ENCODE results near the gene EMC9. TPM values are rescaled to one million over a fixed set of nuclear protein-coding genes. Genes with fewer than 3 reads are reported as not detected.
A peak's percentile ranks its signal among the peaks of the same experiment; 100 is the strongest.

The EMC9 gene
- total RNA-seq, 1 donor = 4.1 TPM

DNA sequence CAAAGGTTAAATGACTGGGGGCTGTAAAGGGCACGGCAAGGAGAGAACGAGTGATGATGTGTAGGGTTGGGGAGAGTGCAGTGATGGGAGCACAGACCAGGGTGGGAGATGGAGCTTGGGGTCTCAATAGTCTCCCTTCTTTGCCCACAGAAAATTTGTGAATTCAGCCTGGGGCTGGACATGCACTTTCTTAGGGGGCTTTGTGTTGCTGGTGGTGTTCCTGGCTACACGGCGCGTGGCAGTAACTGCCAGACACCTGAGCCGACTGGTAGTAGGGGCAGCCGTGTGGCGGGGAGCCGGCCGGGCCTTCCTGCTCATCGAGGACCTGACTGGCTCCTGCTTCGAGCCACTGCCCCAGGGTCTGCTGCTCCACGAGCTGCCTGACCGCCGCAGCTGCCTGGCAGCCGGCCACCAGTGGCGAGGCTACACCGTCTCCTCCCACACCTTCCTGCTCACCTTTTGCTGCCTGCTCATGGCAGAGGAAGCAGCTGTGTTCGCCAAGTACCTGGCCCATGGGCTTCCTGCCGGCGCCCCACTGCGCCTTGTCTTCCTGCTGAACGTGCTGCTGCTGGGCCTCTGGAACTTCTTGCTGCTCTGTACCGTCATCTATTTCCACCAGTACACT lies 9.2 kb downstream of the EMC9 start:
- Histone ChIP-seq H3K4me3 (ENCODE audit: low read length) (no peak overlapping the region), H3K27me3 (ENCODE audit: insufficient read depth, low read length) (no peaks in the 10 kb centered on the region), H3K4me1 (ENCODE audit: insufficient read depth, low read length) (peaks cover 29% of the 10 kb centered on the region), H3K9me3 (ENCODE audit: low read depth, low read length) (no peaks in the 10 kb centered on the region)

DNA sequence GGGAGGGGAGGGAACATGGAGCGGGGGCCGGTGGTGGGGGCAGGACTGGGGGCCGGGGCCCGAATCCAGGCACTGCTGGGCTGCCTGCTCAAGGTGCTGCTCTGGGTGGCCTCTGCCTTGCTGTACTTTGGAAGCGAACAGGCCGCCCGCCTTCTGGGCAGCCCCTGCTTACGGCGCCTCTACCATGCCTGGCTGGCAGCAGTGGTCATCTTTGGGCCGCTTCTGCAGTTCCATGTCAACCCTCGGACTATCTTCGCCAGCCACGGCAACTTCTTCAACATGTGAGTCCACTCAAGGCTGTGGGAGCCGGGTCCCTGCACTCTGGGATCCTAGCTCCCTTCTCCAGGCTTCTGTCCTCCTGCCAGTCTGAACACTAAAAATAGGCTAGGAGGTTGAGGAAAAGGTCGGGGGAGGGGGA lies 9.8 kb downstream of the EMC9 start:
- Histone ChIP-seq H3K4me3 (ENCODE audit: low read length) (no peak overlapping the region), H3K9me3 (ENCODE audit: low read depth, low read length) (no peaks in the 10 kb centered on the region), H3K27me3 (ENCODE audit: insufficient read depth, low read length) (no peaks in the 10 kb centered on the region)

GRCh38 chr14:24130717-24131548 lies 10.5 kb downstream of the EMC9 start:
- no peak overlapping the region for H3K4me3 ChIP-seq (ENCODE audit: low read length)
- no peaks in the 10 kb centered on the region for H3K9me3 ChIP-seq (ENCODE audit: low read depth, low read length)
- H3K27me3 ChIP-seq (ENCODE audit: insufficient read depth, low read length) = no peaks in the 10 kb centered on the region
- peaks cover 21% of the 10 kb centered on the region for H3K4me1 ChIP-seq (ENCODE audit: insufficient read depth, low read length)

More for the DNA sequence above, 9.8 kb downstream of the EMC9 start:
- peaks cover 23% of the 10 kb centered on the region for H3K4me1 ChIP-seq (ENCODE audit: insufficient read depth, low read length)

DNA sequence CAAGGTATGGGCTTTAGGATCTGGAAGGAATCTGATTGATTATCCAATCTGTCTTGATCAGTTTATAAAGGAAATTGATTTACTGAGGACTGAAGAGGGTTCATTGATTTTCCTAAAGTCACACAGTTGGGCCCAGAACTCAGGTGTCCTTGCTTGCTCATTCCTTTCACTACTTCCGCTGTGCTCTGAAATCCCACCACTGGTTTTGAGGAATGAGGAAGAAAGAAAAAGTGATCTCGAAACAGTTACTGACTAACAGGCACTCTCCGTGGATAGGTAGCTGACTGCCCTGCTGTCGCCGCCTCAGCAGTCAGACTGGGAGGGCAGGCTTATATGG lies 11.0 kb downstream of the EMC9 start, which contains the start of gene FITM1:
FITM1 (plus strand) TSS at position 280 of the 337 bp plus-strand sequence. CDS start 905 bp downstream, outside the sequence.
- Histone ChIP-seq H3K4me1 (ENCODE audit: insufficient read depth, low read length) (peaks cover 18% of the 10 kb centered on the region), H3K27me3 (ENCODE audit: insufficient read depth, low read length) (no peaks in the 10 kb centered on the region), H3K4me3 (ENCODE audit: low read length) (no peak within 1 kb of the TSS), H3K9me3 (ENCODE audit: low read depth, low read length) (no peaks in the 10 kb centered on the region)

DNA sequence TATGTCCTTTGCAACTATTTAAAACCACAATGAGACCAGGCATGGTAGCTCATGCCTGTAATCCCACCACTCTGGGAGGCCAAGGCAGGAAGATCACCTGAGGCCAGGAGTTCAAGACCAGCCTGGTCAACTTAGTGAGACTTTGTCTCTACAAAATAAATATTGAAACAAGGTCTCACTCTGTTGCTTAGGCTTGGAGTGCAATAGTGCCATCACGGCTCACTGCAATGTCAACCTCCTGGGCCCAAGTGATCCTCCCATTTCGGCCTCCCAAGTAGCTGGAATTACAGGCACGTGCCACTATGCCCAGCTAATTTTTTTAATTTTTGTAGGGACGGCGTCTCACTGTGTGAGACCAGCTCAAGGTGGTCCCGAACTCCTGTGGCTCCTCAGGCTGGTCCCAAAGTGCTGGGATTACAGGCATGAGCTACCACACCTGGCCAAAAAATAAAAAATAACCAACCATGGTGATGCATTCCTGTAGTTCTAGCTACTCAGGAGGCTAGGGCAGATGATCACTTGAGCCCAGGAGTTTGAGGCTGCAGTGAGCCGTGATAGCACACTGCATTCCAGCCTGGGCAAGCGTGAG lies 11.9 kb downstream of the EMC9 start:
- peaks cover 16% of the 10 kb centered on the region for H3K4me1 ChIP-seq (ENCODE audit: insufficient read depth, low read length)
- H3K27me3 ChIP-seq (ENCODE audit: insufficient read depth, low read length) = no peaks in the 10 kb centered on the region
- no peak overlapping the region for H3K4me3 ChIP-seq (ENCODE audit: low read length)
- no peaks in the 10 kb centered on the region for H3K9me3 ChIP-seq (ENCODE audit: low read depth, low read length)

- Histone ChIP-seq H3K4me3 (ENCODE audit: low read length) (no peak overlapping the region), H3K4me1 (ENCODE audit: insufficient read depth, low read length) (peaks cover 12% of the 10 kb centered on the region), H3K27me3 (ENCODE audit: insufficient read depth, low read length) (no peaks in the 10 kb centered on the region), H3K9me3 (ENCODE audit: low read depth, low read length) (no peaks in the 10 kb centered on the region)
Measured at GRCh38 chr14:24127673-24128072, 13.7 kb downstream of the EMC9 start.

DNA sequence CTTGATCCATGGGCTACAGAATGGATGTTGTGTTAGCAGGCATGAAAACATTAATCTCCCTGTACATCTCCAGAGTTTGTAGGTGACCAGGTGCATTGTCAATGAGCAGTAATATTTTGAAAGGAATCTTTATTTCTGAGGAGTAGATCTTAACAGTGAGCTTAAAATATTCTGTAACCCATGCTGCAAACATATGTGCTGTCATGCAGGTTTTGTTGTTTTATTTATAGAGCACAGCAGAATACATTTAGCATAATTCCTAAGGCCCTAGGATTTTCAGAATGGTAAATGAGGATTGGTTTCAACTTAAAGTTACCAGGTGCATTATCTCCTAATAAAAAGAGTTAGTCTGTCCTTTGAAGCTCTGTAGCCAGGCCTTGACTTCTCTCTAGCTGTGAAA lies 14.5 kb downstream of the EMC9 start:
- no peaks in the 10 kb centered on the region for H3K9me3 ChIP-seq (ENCODE audit: low read depth, low read length)
- H3K4me1 ChIP-seq (ENCODE audit: insufficient read depth, low read length) = peaks cover 4% of the 10 kb centered on the region
- no peak overlapping the region for H3K4me3 ChIP-seq (ENCODE audit: low read length)
- no peaks in the 10 kb centered on the region for H3K27me3 ChIP-seq (ENCODE audit: insufficient read depth, low read length)

DNA sequence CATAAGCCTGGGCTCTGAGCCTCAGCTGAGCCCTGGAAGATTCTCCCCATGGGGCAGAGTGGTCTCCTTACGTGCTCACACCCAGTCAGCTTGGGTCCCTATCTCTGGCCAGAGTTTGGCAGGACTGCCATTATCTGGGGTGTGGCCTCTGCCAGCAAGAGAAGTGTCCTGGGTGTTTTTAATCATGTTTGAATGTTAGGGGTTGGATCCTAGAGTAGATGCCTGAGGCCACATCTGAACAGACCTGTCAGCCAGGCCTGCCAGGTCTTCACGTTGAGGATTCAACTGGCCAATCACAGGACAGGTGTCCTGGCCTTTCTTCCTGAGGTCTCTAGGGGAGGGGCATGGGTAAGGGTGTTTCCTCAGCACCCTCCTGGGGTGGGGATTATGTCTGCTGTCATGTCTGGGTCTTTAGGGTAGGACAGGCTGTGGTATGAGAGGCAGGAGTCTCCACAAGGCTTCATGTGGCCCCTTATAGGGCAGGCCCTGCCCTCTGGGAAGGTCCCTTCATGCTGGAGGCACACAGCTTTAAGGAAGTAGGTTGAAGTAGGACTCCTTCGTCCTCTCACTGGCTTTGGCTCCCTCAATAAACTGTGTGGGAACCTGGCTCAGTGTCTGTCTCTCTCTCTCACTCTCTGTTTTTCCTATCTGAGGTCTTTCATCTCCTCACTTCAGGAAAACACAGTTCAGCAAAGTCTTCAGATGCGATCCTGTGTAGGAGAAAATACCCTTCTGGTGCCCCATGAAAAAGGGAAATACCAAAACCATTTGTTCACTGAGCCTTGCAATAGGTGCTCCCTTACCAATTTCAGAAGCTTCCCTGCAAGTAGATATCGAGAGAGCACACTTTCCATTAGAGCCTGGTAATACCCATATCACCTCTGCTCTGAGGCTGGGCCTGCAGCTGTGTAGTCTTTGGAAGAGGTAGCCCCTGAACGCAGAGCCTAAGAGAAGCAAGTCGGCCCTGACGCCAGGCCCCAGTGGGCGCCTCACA lies 17.7 kb downstream of the EMC9 start:
- H3K4me1 ChIP-seq (ENCODE audit: insufficient read depth, low read length) = no peaks in the 10 kb centered on the region
- H3K9me3 ChIP-seq (ENCODE audit: low read depth, low read length) = no peaks in the 10 kb centered on the region
- no peaks in the 10 kb centered on the region for H3K27me3 ChIP-seq (ENCODE audit: insufficient read depth, low read length)
- H3K4me3 ChIP-seq (ENCODE audit: low read length) = no peak overlapping the region

DNA sequence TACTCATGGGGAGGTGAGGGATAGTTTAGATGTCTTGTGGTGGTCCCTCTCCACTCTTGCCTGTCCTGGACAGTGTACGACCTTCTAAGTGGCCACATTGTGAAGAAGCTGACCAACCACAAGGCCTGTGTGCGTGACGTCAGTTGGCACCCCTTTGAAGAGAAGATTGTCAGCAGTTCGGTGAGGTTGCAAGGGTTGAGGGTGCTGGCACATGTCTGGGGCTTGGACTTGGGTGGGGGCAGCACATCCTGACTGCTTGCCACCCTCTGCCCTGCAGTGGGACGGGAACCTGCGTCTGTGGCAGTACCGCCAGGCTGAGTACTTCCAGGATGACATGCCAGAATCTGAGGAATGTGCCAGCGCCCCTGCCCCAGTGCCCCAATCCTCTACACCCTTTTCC lies 18.5 kb downstream of the EMC9 start:
- Histone ChIP-seq H3K27me3 (ENCODE audit: insufficient read depth, low read length) (no peaks in the 10 kb centered on the region), H3K9me3 (ENCODE audit: low read depth, low read length) (no peaks in the 10 kb centered on the region), H3K4me3 (ENCODE audit: low read length) (no peak overlapping the region), H3K4me1 (ENCODE audit: insufficient read depth, low read length) (no peaks in the 10 kb centered on the region)

GRCh38 chr14:24122416-24122815 lies 19.0 kb downstream of the EMC9 start:
- no peaks in the 10 kb centered on the region for H3K27me3 ChIP-seq (ENCODE audit: insufficient read depth, low read length)
- no peaks in the 10 kb centered on the region for H3K4me1 ChIP-seq (ENCODE audit: insufficient read depth, low read length)
- H3K9me3 ChIP-seq (ENCODE audit: low read depth, low read length) = no peaks in the 10 kb centered on the region
- no peak overlapping the region for H3K4me3 ChIP-seq (ENCODE audit: low read length)

- H3K4me3 ChIP-seq (ENCODE audit: low read length) = no peak overlapping the region
- H3K9me3 ChIP-seq (ENCODE audit: low read depth, low read length) = no peaks in the 10 kb centered on the region
- no peaks in the 10 kb centered on the region for H3K27me3 ChIP-seq (ENCODE audit: insufficient read depth, low read length)
- H3K4me1 ChIP-seq (ENCODE audit: insufficient read depth, low read length) = peaks cover 12% of the 10 kb centered on the region
Measured at GRCh38 chr14:24121210-24121609, 20.2 kb downstream of the EMC9 start.

GRCh38 chr14:24119691-24120090 lies 21.7 kb downstream of the EMC9 start:
- no peak overlapping the region for H3K4me3 ChIP-seq (ENCODE audit: low read length)

GRCh38 chr14:24117179-24117578 lies 24.2 kb downstream of the EMC9 start:
- H3K4me3 ChIP-seq (ENCODE audit: low read length) = no peak overlapping the region

More at GRCh38 chr14:24119691-24120090, 21.7 kb downstream of the EMC9 start:
- H3K9me3 ChIP-seq (ENCODE audit: low read depth, low read length) = no peaks in the 10 kb centered on the region
- no peaks in the 10 kb centered on the region for H3K27me3 ChIP-seq (ENCODE audit: insufficient read depth, low read length)
- peaks cover 21% of the 10 kb centered on the region for H3K4me1 ChIP-seq (ENCODE audit: insufficient read depth, low read length)

GRCh38 chr14:24116128-24116814 lies 25.1 kb downstream of the EMC9 start:
- Histone ChIP-seq H3K27me3 (ENCODE audit: insufficient read depth, low read length) (no peaks in the 10 kb centered on the region), H3K4me1 (ENCODE audit: insufficient read depth, low read length) (peaks cover 27% of the 10 kb centered on the region), H3K9me3 (ENCODE audit: low read depth, low read length) (no peaks in the 10 kb centered on the region), H3K4me3 (ENCODE audit: low read length) (peak overlapping the region; percentile 87)

More at GRCh38 chr14:24117179-24117578, 24.2 kb downstream of the EMC9 start:
- H3K4me1 ChIP-seq (ENCODE audit: insufficient read depth, low read length) = peaks cover 27% of the 10 kb centered on the region
- no peaks in the 10 kb centered on the region for H3K9me3 ChIP-seq (ENCODE audit: low read depth, low read length)
- H3K27me3 ChIP-seq (ENCODE audit: insufficient read depth, low read length) = no peaks in the 10 kb centered on the region

Measured in mononuclear cell (primary cell).